HG02885 (cell line): Measurements from ENCODE around the gene ANO8.
A peak's percentile ranks its signal among the peaks of the same experiment; 100 is the strongest.
"Not testable (repeated sequence)": the region's sequence is repeated elsewhere in the genome, so short reads cannot be mapped to it uniquely, and the experiment has no call there.

ENCODE experiments used
- ATAC-seq: cut with Tn5 transposase; IDR thresholded peaks from one replicate; pipeline ENCODE4 v1.9.1; 2021; ENCODE audit warnings: mild to moderate bottlenecking; ENCODE audit not compliant: unreplicated experiment, poor library complexity

Gene ANO8

DNA sequence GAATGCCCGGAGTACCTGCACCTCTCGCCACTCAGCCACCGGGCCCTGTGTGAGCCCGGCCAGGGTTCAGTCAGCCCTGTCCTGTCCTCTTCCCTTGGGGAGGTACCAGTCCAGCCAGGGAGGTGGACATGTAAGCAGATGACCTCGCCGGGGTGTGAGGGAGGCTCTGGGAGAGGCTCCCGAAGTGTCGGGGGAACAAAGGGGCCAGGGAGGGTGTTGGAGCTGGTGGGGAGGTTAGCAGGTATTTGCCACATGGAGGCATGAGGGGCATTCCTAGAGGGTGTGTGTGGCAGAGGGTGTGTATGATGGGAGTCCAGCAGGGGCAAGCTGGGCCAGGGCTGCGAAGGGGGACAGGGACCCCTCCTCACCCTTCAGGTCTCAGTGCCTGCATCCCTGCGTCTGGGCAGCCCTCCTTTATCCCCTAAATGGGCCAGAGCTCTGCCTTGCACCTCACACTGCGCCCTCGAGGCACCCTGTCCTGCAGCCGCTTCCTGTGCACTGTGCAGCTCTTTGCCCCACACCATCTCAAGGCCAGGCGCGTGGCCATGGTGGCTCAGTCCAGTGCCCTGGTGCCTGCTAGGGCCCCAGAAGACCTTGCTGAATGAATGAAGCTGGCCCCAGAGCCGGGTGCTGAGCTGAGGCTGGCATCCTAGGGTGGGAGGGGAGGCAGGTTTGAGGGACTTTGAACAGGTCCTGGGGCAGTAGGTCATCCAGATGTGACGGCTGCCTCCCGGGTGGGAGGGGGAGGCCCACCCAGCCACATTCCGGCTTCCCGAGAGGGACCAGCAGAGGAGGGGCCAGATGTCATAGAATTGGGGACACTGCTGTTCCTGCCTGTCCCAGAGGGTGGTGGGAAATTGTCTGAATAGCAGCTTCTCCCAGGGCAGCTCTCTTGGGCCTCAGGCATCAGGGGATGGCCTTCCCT is 22.2 kb downstream of the ANO8 start:
- ATAC-seq, result no peak

- no peak for ATAC-seq
These were observed 23.0 kb downstream of the ANO8 start for GRCh38 chr19:17311455-17312188.

- no peak for ATAC-seq
These were observed 24.6 kb downstream of the ANO8 start for GRCh38 chr19:17309965-17310461.

DNA sequence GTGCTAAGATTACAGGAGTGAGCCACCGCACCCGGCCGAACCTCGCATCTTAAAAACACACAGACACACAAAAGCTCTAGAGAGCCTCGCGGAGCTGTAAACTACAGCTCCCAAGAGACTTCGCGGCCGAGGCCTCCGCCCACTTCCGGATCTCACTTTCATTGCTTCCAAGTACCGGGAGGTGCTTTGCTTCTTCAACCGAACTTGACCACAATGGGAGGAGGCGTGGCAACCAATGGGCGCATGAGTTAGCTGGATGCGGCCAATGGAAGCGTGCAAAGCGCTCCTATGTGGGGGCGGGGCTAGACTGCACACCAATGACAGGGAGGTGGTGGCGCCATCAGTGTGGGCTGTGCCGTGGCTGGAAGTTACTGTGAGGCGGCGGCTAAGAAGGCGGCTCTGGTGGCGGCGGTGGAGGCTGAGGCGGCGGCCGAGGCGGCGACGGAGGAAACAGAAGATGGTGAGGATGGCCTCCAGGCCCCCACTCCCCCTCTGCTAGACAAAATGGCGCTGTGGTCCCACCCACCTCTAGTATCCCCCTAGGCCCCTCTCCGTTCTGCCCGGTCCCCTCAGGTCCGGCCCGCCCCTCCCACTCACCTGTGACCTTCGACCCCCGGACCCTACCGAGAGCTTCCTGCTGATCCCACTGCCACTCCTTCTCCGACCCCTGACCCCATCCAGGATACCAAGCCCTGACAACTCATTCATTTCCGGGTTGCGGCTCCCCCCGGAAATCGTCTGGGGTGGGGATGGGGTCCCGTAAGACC is 25.3 kb downstream of the ANO8 start, which contains the start of gene DDA1:
DDA1 (plus strand) TSS at position 366 of the 767 bp plus-strand sequence; CDS start at position 458, 92 bp downstream.
- peak; percentile 66 for ATAC-seq

DNA sequence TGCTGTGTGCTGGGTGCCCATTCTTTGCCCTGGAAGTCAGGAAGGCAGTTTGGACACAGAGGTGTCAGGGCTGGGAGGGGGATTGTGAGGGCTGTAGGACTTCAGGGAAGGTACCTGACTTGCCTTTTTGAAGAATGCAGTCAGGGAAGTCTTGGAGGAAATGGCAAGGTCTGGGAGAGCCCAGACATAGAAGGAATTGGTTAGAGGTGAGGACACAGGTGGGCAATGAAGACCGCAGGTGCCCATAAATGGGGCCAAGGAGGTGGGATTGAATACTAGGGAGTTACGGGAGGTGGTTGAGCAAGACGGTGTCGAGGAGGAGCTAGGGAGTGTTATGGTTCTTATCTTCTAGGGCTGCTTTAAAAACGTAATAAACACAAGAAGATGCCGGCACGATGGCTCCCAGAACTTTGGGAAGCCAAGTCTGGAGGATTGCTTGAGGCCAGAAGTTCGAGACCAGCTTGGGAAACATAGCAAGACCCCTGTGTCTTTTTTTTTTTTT is 26.7 kb downstream of the ANO8 start:
- ATAC-seq, result no peak

GRCh38 chr19:17306285-17306714 is 28.4 kb downstream of the ANO8 start:
- no peak for ATAC-seq

GRCh38 chr19:17305517-17306284 is 29.0 kb downstream of the ANO8 start, which contains the start of gene MRPL34:
MRPL34 (plus strand) TSS chr19:17305872; CDS start chr19:17305893, 21 bp downstream.
- peak; percentile 65 for ATAC-seq

DNA sequence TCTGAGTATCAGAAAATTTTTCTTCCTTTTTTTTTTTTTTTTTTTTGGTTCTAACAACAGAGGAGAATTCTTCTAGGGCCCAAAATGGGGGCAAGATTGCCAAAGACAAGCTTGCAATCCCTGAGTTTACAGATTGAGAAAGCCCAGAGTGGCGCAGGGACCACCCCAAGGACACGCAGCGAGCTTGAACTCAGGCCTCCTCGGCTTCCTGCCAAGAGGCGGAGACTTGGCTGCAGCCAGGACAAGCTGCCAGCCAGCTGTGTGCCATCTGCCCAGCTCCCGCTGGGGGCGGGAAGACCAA is 29.5 kb downstream of the ANO8 start:
- ATAC-seq, result no peak

GRCh38 chr19:17304386-17305215 is 30.1 kb downstream of the ANO8 start:
- no peak for ATAC-seq

DNA sequence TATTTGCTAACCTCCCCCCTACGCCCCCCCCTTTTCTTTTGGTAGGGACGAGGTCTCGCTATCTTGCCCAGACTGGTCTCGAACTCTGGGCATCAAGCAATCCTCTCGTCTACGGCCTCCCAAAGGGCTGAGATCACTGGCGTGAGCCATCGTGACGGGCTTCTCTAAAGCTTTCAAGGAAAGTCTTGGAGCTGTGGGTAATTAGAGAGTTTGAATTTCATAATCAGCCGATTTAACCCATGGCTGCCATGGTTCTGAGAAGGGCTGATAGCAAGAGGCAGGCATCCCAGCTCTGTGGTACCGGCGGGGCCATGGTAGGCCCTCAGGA is 30.8 kb downstream of the ANO8 start:
- no peak for ATAC-seq

DNA sequence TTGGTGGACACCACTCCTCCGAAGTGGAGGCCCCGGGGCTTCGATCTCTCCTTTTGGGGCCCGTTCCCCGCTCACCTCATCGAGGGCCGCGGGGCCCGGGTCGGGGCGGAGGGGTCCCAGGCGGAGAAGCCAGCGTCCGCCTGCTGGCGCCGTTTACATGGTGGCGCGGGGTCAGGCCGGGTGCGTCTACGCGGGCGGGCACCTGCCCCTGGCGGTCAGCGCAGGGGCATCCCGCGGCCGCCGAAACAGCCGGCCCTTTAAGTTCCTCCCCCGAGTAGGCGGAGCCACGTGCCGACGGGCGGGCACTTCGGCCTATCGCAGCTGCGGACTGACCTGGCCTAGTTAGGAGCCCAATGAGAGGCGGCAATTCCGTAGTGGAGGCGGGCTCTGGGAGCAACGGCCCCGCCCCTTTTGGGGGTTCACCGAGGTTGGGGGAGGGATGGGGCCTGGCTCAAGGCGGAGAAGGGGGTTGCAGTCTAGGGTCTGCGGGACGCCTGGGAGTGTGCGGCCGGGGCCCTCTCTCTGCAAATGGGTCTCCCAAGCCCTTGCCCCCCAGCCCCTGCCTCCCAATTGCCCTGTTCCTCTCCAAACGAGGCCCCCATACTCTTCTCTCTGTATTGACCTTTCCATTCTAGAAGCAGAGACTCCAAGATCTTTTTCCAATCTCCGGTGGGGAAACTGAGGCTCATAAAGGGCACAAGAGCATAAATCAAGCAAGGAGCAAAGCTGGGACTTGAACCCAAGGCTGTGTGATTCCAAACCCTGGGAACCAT is 31.3 kb downstream of the ANO8 start, which contains the start of gene ABHD8:
ABHD8 (minus strand) TSS at position 259 of the 773 bp plus-strand sequence. CDS start 1,809 bp downstream, outside the sequence.
- peak; percentile 64 for ATAC-seq

- no peak for ATAC-seq
These were observed 32.1 kb downstream of the ANO8 start for GRCh38 chr19:17302391-17303166.

DNA sequence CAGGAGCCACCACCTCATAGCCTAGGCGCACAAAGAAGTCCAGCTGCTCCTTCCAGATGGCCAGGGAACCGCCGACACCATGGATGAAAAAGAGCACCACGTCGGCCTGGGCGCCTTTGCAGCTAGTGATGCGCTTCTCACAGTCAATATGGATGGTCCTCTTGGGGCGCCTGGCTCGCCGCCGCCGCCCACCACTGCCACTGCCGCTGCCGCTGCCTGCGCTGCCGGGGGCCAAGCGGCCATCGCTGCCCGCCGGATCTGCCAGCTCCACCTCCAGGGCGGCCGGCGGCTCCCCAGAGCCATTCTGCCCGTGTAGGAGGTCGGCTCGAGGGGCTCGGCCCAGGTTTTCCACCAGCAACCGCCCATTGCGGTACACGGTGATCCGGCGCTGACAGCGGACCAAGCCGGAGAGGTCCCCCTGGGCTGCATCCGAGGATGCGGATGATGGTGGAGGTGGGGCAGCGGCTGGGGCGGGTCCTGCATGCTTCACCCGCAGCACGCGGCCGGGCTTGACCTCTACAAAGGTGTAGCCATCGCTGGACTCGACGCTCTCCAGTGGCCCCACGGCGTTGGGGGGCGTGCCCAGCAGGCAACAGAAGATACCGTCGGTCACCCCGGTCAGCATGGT is 33.5 kb downstream of the ANO8 start:
- no peak for ATAC-seq

DNA sequence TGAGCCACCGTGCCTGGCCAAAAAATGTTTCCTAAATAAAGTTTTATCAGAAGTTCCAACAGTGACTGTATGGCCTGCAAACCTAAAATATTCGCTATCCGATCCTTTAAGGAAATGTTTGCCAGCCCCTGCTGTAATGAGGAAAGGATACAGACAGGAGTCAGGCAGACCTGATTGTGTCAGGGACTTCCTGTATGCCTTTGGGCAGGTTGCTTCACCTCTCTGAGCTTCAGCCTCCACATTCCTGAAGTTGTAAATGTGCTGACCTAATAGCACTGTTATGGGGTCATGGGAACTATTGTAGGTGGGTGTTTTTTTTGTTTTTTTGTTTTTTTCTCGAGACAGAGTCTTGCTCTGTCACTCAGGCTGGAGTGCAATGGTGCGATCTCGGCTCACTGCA is 37.7 kb downstream of the ANO8 start:
- no peak for ATAC-seq

DNA sequence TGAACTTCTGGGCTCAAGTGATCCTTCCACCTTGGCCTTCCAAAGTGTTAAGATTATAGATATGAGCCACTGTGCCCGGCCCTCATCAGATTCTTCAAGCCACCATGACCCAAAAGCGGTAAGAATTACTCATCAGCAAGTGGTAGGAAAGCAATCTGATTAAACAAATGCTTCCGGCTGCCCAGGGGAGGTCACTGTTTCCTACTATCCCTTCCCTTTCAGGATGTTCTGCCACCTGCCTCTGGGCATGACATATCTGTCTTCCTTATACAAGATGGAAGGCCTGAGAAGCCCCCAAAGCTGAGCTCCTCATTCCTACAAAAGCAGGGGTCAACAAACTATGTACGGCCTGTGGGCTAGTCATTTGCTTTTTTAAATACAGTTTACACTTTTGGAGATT is 38.4 kb downstream of the ANO8 start:
- no peak for ATAC-seq

DNA sequence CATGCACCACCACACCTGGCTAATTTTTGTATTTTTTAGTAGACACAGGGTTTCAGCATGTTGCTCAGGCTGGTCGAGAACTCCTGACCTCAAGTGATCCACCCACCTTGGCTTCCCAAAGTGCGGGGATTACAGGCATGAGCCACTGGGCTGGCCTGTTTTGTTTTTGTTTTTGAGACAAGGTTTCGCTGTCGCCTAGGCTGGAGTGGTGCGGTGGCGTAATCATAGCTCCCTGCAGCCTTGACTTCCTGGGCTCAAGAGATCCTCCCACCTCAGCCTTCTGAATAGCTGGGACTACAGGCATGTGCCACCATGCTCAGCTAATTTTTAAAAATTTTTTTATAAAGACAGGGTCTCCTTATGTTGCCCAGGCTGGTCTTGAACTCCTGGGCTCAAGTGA is 39.1 kb downstream of the ANO8 start:
- not testable (repeated sequence) for ATAC-seq
